T-helper 2 cell treated with Interferon-gamma antibody and Interleukin-4, amounts not matched to agents 100 ng/mL and 5 ng/mL, for 36 hours (primary cell): ENCODE measurements around the gene SSU72. TPM values are rescaled to one million over a fixed set of nuclear protein-coding genes. Genes with fewer than 3 reads are reported as not detected.

Experiments
- intact Hi-C: fragments of 100-400 bp; cut with micrococcal nuclease; formaldehyde crosslinking; loops from one replicate; pipeline ENCODE4 v1.15.1; 2023
- total RNA-seq: library from RNA; stranded (reverse); gene quantifications from 2 replicates; pipeline ENCODE4 v1.2.3, GENCODE V29; 2022

Gene SSU72
- total RNA-seq, result 137 TPM in 2 replicates

DNA sequence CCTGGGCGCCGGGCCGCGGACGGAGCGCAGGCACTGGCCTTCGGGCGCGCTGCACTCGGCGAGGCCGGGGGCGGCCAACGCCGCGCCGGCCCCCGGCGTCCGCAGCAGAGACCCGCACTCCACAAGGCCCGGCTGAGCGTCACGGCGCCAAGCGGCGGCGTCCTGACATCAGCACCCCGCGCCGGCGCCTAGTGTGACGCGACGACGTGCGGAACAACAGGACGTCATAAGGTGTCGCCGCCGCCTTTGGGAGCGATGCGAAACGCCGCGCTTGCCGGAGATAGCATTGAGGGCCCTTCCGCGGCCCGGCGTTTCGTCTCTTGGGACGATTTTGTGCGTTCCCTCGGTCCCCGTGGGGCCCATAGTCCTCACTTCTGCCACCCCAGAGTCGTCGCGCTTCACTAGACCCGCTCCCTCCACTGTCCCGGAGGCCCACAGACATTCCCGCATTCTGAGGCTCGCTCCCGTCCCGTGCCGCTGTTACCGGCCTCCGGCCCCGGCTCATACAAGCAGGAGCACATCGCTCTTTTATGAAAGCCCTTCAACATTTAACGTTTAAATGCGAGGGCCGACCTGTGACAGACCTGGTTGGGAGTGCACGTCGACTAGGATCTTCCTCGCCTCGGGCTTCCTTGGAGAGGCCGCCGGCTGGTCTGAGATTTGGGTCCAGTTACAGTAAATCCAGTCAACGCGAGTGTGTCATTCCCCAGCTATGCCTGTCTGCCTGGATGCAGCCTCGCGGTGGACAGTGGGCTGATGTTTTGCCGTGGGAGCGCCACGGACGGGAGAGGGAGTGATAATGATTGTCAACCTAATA lies at the start of gene SSU72:
SSU72 (minus strand) TSS at position 143 of the 817 bp plus-strand sequence. CDS start 306 bp downstream, outside the sequence.
- intact Hi-C loops, result loop anchor here (1.0 to 10.0 kb wide), 3 partner anchors 40 to 330 kb away; partner anchors contain the start of genes ATAD3A and MIB2

- intact Hi-C loops, result no loop called here
Observed at GRCh38 chr1:1623631-1624442, 49.2 kb upstream of the SSU72 start.

GRCh38 chr1:1623181-1623630 lies 48.5 kb upstream of the SSU72 start:
- intact Hi-C loops, result no loop called here

DNA sequence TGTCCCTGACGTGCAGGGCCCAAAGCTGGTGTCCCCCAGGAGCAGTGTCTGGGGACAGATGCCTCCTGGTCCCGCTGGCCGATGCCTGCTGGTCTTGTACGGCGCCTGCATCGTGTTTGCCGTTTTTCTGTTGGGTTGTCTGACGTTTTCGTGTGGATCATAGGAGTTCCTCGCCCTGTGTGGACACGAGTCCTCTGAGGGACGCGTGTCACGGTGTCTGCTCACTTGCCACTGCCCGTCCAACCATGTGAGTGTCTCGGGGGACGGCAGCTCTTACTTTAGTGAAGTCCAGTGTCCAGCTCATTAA lies 48.1 kb upstream of the SSU72 start:
- intact Hi-C loops, result no loop called here

DNA sequence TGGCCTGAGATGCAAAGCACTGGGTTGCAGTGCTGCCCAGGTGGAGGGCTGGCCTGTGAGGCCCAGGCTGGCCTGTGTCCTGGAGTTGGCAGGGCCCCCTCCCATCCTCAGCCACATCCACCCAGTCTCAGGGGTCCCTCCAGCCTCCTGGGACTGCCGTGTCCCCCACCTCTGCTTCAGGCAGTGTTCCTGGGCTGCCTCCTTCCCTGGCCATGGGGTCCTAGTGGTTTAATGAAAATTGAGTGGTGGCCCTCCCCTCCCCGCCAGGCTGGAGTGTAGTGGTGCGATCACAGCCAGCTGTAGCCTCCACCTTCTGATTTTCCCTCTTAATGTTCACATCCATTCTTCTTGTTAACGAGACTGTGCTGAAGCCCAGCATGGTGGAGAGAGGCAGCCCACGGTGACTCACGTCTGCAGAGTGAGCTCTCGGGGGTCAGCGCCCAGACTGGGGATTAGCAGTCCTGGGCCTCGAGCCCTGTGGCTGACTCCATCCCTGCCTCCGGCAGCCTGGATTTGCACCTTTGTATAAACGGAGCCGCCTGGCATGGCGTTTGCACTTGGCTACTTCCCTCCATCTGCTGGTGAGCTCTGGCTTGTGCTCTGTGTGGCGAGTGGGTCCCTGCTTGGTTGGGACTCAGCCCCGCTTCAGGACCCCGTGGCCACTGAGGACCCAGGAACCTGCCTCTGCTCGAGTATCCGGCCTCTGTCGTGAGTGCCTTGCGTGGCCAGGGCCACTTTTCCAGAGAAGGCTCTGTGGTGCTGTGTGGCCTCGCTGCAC lies 47.5 kb upstream of the SSU72 start:
- intact Hi-C loops, result no loop called here

- intact Hi-C loops, result no loop called here
Observed at GRCh38 chr1:1621173-1622009, 46.7 kb upstream of the SSU72 start.

DNA sequence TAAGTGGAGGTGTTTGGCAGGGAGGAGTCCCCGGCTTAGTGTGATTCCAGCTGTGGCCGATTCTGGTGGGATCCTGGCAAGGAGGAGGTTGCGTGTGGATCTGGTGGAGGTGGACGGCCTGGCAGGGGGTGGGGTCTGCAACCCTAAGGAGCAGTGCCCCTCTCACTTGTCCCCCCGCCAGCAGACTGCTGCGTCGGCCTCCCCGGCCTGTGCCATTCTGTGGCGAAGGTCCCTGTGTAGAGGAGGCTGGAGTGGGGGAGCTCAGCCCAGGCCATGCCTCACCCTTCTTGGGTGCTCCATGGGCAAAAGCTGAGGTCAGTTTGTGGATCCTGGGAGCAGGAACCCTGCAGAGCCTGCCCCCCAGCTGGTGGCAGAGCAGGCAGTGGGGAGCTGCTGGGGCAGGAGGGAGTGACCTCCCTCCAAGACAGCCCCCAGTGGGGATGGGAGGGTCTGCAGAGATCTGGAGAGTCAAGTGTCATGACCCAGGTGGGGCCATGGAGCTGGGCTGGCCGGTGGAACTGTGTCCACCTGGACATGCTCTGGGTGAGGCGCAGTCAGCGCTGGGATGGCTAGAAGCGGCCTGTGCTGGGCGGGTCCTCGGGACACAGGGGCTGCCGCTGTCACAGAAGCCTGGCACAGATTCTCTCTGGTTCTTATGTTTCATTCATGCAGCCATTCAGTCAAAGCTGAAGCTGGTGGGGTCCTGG lies 45.9 kb upstream of the SSU72 start:
- intact Hi-C loops, result no loop called here

- intact Hi-C loops, result no loop called here
Observed at GRCh38 chr1:1619917-1620361, 45.3 kb upstream of the SSU72 start.

DNA sequence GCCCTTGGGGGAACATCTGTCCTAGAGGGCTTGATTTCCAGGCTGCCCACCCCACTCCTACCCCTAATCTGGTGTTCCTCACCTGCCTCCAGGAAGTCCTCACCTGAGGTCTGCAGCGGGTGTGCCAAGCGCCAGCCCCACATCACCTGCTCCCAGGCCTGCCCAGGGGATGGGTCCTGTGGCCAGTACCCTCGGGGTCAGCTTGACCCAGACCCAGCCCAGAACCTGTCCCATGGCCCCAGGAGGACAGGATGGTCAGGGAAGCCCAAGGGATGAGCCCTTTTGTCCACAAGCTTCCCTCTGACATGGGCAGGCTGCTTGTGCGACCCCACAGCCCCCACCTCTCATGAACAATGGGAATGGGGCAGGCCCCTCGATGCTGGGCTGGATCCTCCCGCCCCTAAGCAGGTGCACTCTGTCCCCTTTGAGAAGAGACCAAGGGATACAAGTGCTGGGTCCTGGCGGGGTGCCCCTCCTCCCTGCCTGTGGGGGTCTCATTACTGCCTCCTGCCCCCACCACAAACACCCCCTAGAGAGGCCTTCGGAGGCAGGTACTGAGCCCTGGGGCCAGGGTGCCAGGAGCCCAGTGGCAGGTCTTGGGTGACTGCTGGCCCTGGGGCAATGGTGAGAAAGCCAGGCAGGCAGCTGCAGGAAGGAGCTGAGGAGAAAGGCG lies 43.9 kb upstream of the SSU72 start:
- intact Hi-C loops, result no loop called here

DNA sequence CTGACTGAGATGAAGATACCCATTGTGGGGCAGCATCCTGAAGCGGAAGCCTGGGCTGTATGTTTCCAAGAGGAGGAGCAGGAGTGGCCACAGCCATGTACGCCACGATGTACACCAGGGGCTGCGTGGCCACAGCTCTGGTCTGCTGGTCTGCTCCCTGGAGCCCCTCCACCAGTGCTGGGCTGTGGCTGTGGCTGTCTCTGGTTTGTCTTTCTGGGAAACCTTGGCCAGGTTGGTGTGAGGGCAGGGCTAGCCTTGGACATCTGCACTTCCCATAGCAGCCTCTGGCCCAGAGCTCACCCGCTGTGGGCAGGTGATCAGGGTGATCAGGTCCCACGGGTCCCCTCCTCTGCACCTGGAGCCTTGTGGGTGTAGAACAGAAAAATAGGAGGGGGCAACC lies 43.3 kb upstream of the SSU72 start:
- intact Hi-C loops, result no loop called here

- intact Hi-C loops, result no loop called here
Observed at GRCh38 chr1:1617516-1617915, 42.9 kb upstream of the SSU72 start.

DNA sequence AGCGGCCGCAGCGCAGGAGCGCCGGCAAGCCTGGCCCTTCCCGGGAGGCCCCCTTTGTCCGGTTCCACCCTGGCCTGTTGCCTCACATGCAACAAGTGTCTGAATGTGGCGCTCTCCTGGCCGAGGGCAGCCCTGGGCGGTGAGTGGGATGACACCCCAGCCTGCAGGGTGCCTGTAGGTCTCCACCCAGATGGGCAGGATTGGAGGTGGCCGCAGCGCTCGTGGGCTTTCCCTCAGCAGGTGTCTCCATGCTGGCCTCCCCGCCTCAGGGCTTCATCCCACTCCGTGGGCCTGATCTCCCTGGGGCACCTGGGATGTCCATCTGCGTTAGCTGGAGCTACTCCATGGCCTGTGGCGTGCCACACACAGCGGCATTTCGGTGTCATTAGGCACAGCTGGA lies 42.2 kb upstream of the SSU72 start:
- intact Hi-C loops, result no loop called here

GRCh38 chr1:1616045-1616790 lies 41.6 kb upstream of the SSU72 start:
- intact Hi-C loops, result no loop called here

DNA sequence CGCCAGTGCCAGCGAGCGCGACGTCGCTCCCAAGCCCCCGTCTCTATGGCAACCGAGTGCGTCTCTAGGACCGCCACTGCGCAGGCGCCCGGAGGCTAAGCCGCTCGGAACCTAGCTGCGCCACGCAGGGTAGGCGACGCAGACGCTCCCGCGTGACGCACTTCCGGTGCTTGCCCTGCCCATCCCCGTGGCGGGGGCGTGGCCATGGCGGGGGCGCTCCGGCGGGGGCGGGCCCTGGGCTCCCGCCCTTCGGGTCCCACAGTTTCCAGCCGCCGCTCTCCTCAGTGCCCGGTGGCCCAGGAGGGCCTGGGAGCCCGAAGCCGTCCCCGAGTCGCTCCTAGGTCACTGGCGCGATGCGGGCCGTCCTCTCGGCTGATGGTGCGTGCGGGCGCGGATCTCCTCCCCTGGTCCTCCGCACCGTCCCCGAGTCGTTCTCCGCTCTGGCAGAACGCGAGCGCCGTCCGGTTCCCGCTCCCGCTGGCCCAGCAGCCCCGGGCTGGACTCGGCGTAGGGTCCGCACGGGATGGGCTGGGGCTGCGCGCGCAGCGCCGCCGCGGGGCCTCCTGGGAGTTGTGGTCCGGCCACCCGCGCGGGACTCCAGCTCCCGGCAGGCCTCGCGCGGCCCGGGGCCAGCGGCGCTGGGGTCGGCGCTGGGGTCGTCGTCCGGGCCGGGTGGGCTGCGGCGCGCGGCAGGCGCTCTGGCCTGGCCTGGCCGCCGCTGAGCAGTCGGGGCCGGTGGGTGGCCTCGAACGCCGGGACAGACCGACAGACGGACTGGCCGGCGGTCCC lies 40.8 kb upstream of the SSU72 start, which contains the start of gene MIB2:
MIB2 (plus strand) TSS at position 245 of the 789 bp plus-strand sequence. CDS start 7,953 bp downstream, outside the sequence.
- intact Hi-C loops, result loop anchor here (1.0 to 2.0 kb wide), 3 partner anchors 15 to 144 kb away; partner anchors contain the start of genes ATAD3B and SSU72

GRCh38 chr1:1614954-1615255 lies 40.2 kb upstream of the SSU72 start:
- intact Hi-C loops, result loop anchor here (1.0 to 2.0 kb wide), 3 partner anchors 16 to 144 kb away; partner anchors contain the start of genes ATAD3B and SSU72

GRCh38 chr1:1614204-1614953 lies 39.7 kb upstream of the SSU72 start:
- intact Hi-C loops, result loop anchor here (2.0 kb wide), 1 partner anchor 16 kb away; no protein-coding TSS in a partner anchor
